Astrocyte (in vitro differentiated cells and primary cell): Measurements from ENCODE around the gene TNFRSF21.

ENCODE experiments used
- CTCF ChIP-seq: IDR thresholded peaks from 2 replicates; pipeline ENCODE4 v1.5.1; 2011; ENCODE audit warnings: low read depth, mild to moderate bottlenecking, inconsistent platforms, low read length, moderate library complexity; ENCODE audit not compliant: insufficient read depth
- EZH2 ChIP-seq: IDR thresholded peaks from 2 replicates; pipeline ENCODE4 v1.6.1; 2012; ENCODE audit warnings: mild to moderate bottlenecking, low read length, inconsistent platforms; ENCODE audit not compliant: insufficient read depth

GRCh38 chr6:47342824-47343223, 33.1 kb upstream of the TNFRSF21 start:
- TF ChIP-seq CTCF (no peak), EZH2 (no peak)
